SK-N-SH treated with all-trans-retinoic acid at 6 μM for 48 hours (cell line): ENCODE data around the gene FAM20B.

Experiments used
- ARNTL ChIP-seq: fragments of 450-650 bp; formaldehyde crosslinking; IDR thresholded peaks from 2 replicates; pipeline ENCODE4 v1.5.0; 2020; ENCODE audit warnings: low read depth, mild to moderate bottlenecking, moderate library complexity, borderline replicate concordance
- BACH2 ChIP-seq: fragments of 250-450 bp; sonication (Bioruptor Pico); IDR thresholded peaks from 2 replicates; pipeline ENCODE4 v1.9.0; 2021; ENCODE audit warnings: mild to moderate bottlenecking, borderline replicate concordance
- CREB5 ChIP-seq: fragments of 250-450 bp; sonication (Bioruptor Pico); IDR thresholded peaks from 2 replicates; pipeline ENCODE4 v1.5.1; 2020; ENCODE audit warnings: low read depth, mild to moderate bottlenecking, moderate library complexity
- CSDC2 ChIP-seq: fragments of 250-450 bp; sonication (Bioruptor Pico); IDR thresholded peaks from 2 replicates; pipeline ENCODE4 v1.5.0; 2020; ENCODE audit warnings: mild to moderate bottlenecking, moderate library complexity
- CSRNP3 ChIP-seq: fragments of 250-450 bp; sonication (Bioruptor Pico); IDR thresholded peaks from 2 replicates; pipeline ENCODE4 v1.5.1; 2021; ENCODE audit warnings: mild to moderate bottlenecking, moderate library complexity
- GLIS3 ChIP-seq: fragments of 250-450 bp; sonication (Bioruptor Pico); IDR thresholded peaks from 2 replicates; pipeline ENCODE4 v1.5.0; 2020; ENCODE audit warnings: mild to moderate bottlenecking, moderate library complexity
- ISL1 ChIP-seq: fragments of 250-450 bp; sonication (Bioruptor Pico); IDR thresholded peaks from 2 replicates; pipeline ENCODE4 v2.1.2; 2022; ENCODE audit warnings: mild to moderate bottlenecking, moderate library complexity
- PATZ1 ChIP-seq: fragments of 250-450 bp; sonication (Bioruptor Pico); IDR thresholded peaks from 2 replicates; pipeline ENCODE4 v1.8.0; 2020; ENCODE audit warnings: mild to moderate bottlenecking, moderate library complexity, borderline replicate concordance
- POU6F1 ChIP-seq: fragments of 250-450 bp; sonication (Bioruptor Pico); IDR thresholded peaks from 2 replicates; pipeline ENCODE4 v1.8.0; 2021; ENCODE audit warnings: low read depth, mild to moderate bottlenecking, moderate library complexity, borderline replicate concordance
- RARB ChIP-seq: fragments of 250-450 bp; sonication (Bioruptor Pico); IDR thresholded peaks from 2 replicates; pipeline ENCODE4 v1.8.0; 2021; ENCODE audit warnings: mild to moderate bottlenecking, moderate library complexity
- ZFP3 ChIP-seq: fragments of 250-450 bp; sonication (Bioruptor Pico); IDR thresholded peaks from 2 replicates; pipeline ENCODE4 v1.5.0; 2020; ENCODE audit warnings: mild to moderate bottlenecking, moderate library complexity
- ZFP30 ChIP-seq: fragments of 450-650 bp; formaldehyde crosslinking; IDR thresholded peaks from 2 replicates; pipeline ENCODE4 v1.5.0; 2022; ENCODE audit warnings: mild to moderate bottlenecking, moderate library complexity
- ZNF70 ChIP-seq: fragments of 450-650 bp; formaldehyde crosslinking; IDR thresholded peaks from 2 replicates; pipeline ENCODE4 v1.5.0; 2020; ENCODE audit warnings: mild to moderate bottlenecking, moderate library complexity
- ZNF8 ChIP-seq: fragments of 450-650 bp; formaldehyde crosslinking; IDR thresholded peaks from 2 replicates; pipeline ENCODE4 v1.5.0; 2020; ENCODE audit warnings: mild to moderate bottlenecking, moderate library complexity

DNA sequence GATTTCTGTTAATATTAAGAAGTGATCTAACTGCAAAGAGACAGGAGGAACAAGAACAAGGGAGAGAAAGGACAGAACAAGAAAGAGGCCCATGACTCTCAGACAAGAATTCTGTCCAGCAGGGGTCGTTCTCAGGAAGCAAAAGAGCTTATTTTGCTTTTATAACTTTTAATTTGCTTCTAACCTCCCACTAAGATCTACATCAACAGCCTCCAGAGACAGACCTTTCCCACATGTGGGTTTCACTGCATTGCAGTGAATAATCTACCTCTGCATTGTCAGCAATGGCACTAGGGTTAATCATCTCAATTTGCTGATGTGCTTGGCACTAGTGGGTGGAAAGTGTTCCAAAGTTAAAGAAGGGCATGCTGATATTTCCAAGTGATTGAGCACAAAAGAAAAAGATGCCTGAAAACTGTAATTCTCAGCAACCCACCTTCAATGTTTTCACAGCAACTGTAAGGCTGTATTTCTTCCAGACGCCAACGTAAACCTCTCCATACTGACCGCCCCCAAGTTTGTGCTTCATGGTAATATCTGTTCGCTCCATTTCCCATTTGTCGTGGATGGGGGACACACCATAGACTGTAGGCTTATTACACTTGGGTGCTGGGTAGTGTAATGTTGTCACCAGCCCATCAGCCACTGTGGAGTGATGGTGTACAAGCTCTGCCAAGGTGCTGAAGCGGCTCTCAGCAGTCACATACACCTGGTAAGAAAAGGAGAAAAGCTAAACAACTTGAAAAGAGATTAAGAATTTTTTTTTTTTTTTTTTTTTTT lies 95.7 kb downstream of the FAM20B start:
- TF ChIP-seq ARNTL (CRISPR knock-in tag) = no peak
- TF ChIP-seq RARB (CRISPR knock-in tag) = no peak
- TF ChIP-seq ZNF70 (CRISPR knock-in tag) = no peak; the same call in 1 of the 2 replicates
- no peak for TF ChIP-seq ZFP30 (CRISPR knock-in tag)
- no peak for TF ChIP-seq ZFP3 (CRISPR knock-in tag)
- no peak for TF ChIP-seq PATZ1 (CRISPR knock-in tag)
- no peak for TF ChIP-seq CSRNP3 (CRISPR knock-in tag)
- no peak for TF ChIP-seq ZNF8 (CRISPR knock-in tag)
- no peak for TF ChIP-seq CREB5 (CRISPR knock-in tag)
- TF ChIP-seq BACH2 (CRISPR knock-in tag) = no peak
- no peak for TF ChIP-seq POU6F1 (CRISPR knock-in tag)
- TF ChIP-seq CSDC2 (CRISPR knock-in tag) = no peak
- TF ChIP-seq GLIS3 = no peak
- no peak for TF ChIP-seq ISL1 (CRISPR knock-in tag)
